Glomerular visceral epithelial cell (primary cell): Measurements from ENCODE around the gene MPV17L.
"Not testable (repeated sequence)": the region's sequence is repeated elsewhere in the genome, so short reads cannot be mapped to it uniquely, and the experiment has no call there.

ENCODE experiments used
- DNase-seq: peaks from one replicate; pipeline ENCODE4 v3.0.0-alpha.2; 2016; ENCODE audit errors: extremely low spot score

The MPV17L gene

GRCh38 chr16:15452246-15452855, 56.8 kb downstream of the MPV17L start:
- DNase-seq, result no peak

- DNase-seq, result not testable (repeated sequence)
Measured at GRCh38 chr16:15453296-15453695, 57.7 kb downstream of the MPV17L start.

GRCh38 chr16:15454933-15455332, 59.4 kb downstream of the MPV17L start:
- DNase-seq, result not testable (repeated sequence)

- DNase-seq, result no peak
Measured at GRCh38 chr16:15457400-15457799, 61.8 kb downstream of the MPV17L start.

GRCh38 chr16:15457958-15458357, 62.4 kb downstream of the MPV17L start:
- no peak for DNase-seq

GRCh38 chr16:15459791-15460190, 64.2 kb downstream of the MPV17L start:
- no peak for DNase-seq

- no peak for DNase-seq
Measured at GRCh38 chr16:15460601-15461000, 65.0 kb downstream of the MPV17L start.

GRCh38 chr16:15461376-15461775, 65.8 kb downstream of the MPV17L start:
- DNase-seq, result peak; percentile 29
